Thyroid gland (tissue), 4 donors: ENCODE measurements around the gene HYAL2.

Experiments used
- POLR2A ChIP-seq, 2 donors: fragments of 450-650 bp; IDR thresholded peaks; one replicate each; pipeline ENCODE4 v1.6.1; 2017; ENCODE audit warnings: antibody characterized with exemption in 2 of 2, mild to moderate bottlenecking in 2 of 2, moderate library complexity in 1 of 2
- TF ChIP-seq, protein P1 (sequence below), 6 experiments: fragments of 200-600 bp in 3 of 6; fragments of 450-650 bp in 3 of 6; sonication (generic) in 3 of 6; IDR thresholded peaks; one replicate each; pipeline ENCODE4 v1.5.1; 2016 to 2019; ENCODE audit warnings: antibody characterized with exemption in 6 of 6, mild to moderate bottlenecking in 2 of 6, inconsistent platforms in 1 of 6, moderate library complexity in 1 of 6

- TF ChIP-seq, protein P1, sequence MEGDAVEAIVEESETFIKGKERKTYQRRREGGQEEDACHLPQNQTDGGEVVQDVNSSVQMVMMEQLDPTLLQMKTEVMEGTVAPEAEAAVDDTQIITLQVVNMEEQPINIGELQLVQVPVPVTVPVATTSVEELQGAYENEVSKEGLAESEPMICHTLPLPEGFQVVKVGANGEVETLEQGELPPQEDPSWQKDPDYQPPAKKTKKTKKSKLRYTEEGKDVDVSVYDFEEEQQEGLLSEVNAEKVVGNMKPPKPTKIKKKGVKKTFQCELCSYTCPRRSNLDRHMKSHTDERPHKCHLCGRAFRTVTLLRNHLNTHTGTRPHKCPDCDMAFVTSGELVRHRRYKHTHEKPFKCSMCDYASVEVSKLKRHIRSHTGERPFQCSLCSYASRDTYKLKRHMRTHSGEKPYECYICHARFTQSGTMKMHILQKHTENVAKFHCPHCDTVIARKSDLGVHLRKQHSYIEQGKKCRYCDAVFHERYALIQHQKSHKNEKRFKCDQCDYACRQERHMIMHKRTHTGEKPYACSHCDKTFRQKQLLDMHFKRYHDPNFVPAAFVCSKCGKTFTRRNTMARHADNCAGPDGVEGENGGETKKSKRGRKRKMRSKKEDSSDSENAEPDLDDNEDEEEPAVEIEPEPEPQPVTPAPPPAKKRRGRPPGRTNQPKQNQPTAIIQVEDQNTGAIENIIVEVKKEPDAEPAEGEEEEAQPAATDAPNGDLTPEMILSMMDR (IDR thresholded peaks at IDR 0.05): peak in 1 of 6 experiments; percentile 12
- TF ChIP-seq POLR2A (IDR thresholded peaks at IDR 0.05): no peak
These were observed 14.1 kb upstream of the HYAL2 start for GRCh38 chr3:50336452-50337174.
